SU-DHL-6 (cell line): Measurements from ENCODE around the gene THG1L.

Source experiments
- EZH2phosphoT487 ChIP-seq: fragments of 200-600 bp; sonication (generic), shearing (Covaris generic); conservative IDR thresholded peaks from 2 replicates; pipeline ENCODE4 v1.6.1; 2018; ENCODE audit warnings: mild to moderate bottlenecking, antibody characterized with exemption, low read length, moderate library complexity, mixed read lengths
- TF ChIP-seq, protein P1 (sequence below): fragments of 200-600 bp; sonication (generic); IDR thresholded peaks from one replicate; pipeline ENCODE4 v1.5.1; 2017; ENCODE audit warnings: antibody characterized with exemption, mild to moderate bottlenecking, low read length, moderate library complexity; ENCODE audit not compliant: insufficient read depth, poor library complexity, severe bottlenecking

DNA sequence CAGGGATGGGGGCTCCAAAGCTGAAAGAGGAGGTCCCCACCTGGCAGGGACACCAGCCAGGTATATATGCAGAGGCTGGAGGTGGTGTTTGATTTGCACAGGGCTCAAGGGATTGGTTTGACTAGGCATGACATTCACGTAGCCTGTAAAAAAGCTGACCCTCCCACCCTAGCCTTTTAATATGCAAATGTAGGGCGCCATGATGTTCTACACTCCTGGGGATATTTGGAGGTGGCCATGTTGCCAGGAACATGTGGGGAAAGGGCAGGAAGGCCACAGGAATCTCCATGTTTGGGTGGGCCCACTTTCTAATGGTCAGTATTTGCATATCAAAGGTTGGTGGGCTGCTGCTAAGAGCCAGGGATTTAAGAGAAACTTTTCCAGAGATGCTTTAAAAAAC lies 12.0 kb upstream of the THG1L start:
- TF ChIP-seq, protein P1, sequence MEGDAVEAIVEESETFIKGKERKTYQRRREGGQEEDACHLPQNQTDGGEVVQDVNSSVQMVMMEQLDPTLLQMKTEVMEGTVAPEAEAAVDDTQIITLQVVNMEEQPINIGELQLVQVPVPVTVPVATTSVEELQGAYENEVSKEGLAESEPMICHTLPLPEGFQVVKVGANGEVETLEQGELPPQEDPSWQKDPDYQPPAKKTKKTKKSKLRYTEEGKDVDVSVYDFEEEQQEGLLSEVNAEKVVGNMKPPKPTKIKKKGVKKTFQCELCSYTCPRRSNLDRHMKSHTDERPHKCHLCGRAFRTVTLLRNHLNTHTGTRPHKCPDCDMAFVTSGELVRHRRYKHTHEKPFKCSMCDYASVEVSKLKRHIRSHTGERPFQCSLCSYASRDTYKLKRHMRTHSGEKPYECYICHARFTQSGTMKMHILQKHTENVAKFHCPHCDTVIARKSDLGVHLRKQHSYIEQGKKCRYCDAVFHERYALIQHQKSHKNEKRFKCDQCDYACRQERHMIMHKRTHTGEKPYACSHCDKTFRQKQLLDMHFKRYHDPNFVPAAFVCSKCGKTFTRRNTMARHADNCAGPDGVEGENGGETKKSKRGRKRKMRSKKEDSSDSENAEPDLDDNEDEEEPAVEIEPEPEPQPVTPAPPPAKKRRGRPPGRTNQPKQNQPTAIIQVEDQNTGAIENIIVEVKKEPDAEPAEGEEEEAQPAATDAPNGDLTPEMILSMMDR, result no peak
- TF ChIP-seq EZH2phosphoT487, result no peak
